Frontal cortex (tissue), 4 donors: ENCODE measurements around the gene CCNI2. TPM values are rescaled to one million over a fixed set of nuclear protein-coding genes. Genes with fewer than 3 reads are reported as not detected.

ENCODE experiments used
- DNase-seq, 2 donors: peaks; one replicate each; pipeline ENCODE4 v3.0.0; 2012; ENCODE audit warnings: low spot score in 2 of 2
- FAIRE-seq: peaks from 2 replicates; lab custom pipeline; 2012; peaks lifted over from hg19 to GRCh38; lab: Jason Lieb, UNC
- total RNA-seq: library from RNA; depleted of rRNA; stranded (reverse); fragments of >200 nt; gene quantifications from one replicate; pipeline ENCODE4 v1.2.3, GENCODE V29; 2014
- donor health status: control.
- donor health status: control.
- donor health status: control.

The CCNI2 gene
- total RNA-seq, 1 donor from 2014 or later = 1.6 TPM

DNA sequence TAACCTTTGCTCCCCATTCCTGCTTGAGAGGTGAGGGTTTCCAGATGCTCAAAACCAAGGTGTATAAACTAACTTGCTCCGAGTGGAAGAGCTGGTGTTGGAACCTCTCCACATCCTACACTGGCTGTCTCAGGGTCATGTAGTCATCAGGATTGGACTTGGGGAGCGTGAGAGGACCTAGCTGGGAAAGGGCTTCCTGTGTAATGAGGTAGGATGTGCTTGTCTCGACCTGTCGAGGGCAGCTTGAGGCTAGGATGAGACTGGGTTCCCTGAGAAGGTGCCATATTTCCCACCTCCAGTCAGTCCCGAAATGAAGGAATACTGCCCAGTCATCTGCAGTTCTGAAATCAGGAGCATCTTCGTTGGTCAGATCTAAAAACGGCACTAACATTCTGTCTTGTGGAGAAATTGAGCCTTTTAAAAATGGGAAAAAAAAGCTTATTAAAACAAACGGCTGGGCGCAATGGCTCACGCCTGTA is 1.3 kb downstream of the CCNI2 start:
- no peak for FAIRE-seq

DNA sequence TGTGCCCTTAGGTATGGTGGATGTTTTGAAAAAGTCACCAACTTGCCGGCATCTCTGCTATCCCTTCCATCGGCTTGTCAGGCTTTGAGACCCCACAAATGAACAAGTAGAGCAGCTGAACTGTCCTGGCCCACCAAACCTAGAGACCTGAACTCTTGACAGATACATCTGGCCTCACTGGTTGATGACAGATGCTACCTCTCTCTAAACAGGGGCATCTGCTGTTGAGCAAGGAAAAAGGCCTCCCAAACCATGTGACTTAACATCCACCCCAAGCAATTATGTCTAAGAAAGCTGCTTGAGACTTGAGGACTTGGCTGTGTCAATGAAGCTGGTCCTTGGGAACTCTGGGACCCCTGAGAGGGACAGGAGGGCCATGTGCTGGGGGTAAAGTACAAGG is 2.3 kb downstream of the CCNI2 start:
- DNase-seq = peak in 1 of 2 donors; percentile 8
- FAIRE-seq = no peak

More for the DNA sequence above, 1.3 kb downstream of the CCNI2 start:
- DNase-seq = peak in 1 of 2 donors; percentile 7

DNA sequence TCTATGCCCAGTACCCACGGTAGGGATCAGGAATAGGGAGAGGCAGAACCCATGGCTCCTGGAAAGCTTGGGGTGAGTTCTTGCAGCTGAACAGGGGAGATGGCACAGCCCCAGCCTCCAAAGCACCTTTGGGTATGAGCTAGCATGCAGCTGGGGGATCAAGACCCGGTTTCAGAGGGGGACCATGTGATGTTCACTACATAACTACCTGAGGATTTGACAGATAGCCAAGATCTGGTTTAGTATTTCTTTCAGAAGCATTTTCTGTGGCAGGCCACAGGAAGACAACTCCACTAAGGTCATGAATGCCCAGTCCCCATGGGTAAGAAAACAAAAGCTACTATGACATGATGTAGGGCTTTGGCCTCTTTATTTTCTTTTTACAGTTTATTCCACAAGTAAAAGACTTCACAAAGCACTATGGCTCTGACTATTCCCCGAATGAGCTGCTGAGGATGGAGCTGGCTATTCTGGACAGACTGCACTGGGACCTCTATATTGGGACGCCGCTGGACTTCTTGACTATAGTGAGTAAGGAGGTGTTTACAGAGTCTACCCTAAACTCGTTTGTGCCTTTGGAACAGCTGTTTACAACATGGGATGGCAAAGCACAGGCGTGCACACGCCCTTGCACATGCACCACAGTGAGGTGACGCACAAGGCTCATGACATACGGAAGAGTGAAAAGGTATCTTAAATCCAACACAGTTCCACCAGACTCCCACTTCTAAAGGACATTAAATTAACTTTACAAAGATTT is 3.4 kb downstream of the CCNI2 start:
- DNase-seq (peak in 1 of 2 donors; percentile 3), FAIRE-seq (no peak)

DNA sequence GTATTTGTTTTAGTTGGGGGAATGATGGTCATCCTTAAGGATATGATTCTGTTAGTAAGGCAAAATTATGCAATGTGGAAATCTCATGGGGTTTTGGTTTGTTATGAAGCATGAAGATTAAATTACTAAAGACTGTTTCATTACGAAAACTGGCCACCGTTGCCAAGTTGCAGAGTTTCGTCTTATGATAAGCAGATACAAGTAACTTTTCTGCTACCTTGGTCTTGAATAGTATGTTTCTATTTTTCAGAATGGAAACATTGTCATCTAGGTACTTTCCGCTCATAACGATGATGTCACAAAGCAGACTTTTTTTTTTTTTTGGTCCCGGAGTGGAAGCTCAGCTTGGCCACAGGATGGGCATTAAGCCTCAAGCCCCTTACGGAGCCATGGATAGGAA is 4.2 kb downstream of the CCNI2 start:
- DNase-seq (no peak), FAIRE-seq (no peak)

DNA sequence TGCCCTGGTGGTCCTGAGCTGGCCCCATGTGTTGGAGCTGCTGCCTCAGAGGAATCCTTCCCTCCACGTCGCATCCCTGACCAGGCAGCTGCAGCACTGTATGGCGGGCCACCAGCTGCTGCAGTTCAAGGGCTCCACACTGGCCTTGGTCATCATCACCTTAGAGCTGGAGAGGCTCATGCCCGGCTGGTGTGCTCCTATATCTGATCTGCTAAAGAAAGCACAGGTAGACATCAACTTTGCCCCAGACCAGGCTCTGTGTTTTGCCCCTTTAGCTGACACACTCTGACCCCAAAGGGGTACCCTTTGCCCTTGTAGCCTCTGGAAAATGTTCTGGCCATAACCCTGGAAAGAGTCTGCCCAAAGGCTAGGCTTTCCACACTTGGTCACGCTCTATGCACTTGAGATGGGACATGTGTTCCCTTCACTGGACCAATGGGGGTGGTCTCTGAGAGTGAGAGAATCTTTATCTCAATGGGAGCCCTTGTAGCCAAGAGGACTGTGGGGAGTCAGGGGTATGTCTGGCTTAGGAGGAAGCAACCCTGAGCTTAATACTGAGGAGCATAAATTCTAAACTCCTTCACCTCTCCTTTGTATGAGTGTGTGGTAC is 4.8 kb downstream of the CCNI2 start:
- FAIRE-seq (no peak), DNase-seq (peak in 1 of 2 donors; percentile 2)

DNA sequence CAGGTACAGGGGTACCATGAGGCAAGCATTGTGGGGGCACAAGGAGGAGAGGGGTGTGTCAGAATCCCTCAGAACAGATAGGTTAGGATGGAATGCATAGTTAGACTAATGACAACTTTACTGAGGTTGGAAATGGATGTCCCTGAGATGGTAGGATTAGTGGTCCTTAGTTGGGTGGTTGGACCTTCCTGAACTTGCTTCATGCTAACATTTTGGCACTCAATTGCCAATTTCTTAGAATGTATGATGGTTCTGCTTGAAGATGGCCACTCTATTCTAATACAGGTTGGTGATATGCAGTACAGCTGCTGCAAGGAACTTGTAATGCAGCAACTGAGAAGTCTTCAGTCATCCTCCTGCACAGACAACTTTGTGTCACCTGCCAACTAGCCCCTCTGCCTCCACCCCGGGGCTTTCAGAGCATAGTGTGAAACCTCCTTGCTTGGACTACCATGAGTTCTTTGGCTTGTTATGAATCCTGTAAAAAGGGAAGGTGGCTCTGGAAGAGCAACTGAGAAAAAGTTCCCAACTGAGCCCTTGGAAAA is 5.4 kb downstream of the CCNI2 start:
- no peak for FAIRE-seq
- peak in 1 of 2 donors; percentile 2 for DNase-seq

DNA sequence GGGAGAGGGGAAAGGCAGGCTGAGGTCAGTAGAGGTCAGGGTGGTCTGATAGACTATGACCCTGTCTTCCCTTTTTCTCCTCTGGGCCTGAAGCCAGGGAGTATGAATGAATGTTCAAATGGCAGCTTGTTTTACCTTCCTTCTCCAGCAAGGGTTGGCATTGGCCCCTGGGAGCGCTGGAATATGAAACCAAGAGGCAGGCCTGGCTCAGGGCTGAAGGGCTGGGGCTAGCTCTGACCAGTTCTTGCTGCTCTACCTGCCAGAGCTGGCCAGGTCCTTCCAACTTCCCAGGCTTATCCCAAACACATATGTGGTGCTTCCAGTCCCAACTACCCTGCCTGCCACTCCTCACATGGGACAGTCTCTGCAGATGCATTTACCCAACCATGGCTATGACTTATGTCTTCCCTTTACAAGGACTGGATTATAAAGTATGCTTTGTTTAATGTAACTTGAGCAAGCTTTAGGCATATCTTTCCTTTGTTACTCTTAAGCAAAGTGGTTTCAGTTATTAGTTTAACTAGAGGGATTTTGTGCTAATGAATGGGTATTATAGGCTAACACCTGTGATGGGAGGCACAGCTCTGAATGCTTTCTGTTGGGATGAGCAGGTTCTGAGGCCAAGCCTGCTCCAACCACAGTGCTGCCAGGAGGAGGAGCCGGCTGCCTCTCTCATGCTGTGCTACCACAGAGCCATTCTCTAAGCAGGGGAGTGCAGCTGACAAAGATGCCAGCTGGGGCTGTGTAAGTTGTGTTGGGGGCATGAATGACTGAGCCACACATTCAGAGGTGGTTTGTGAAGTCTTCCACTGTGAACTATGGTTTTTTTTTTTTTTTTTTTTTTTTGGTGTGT is 6.1 kb downstream of the CCNI2 start:
- DNase-seq = peak in 1 of 2 donors; percentile 71
- no peak for FAIRE-seq

DNA sequence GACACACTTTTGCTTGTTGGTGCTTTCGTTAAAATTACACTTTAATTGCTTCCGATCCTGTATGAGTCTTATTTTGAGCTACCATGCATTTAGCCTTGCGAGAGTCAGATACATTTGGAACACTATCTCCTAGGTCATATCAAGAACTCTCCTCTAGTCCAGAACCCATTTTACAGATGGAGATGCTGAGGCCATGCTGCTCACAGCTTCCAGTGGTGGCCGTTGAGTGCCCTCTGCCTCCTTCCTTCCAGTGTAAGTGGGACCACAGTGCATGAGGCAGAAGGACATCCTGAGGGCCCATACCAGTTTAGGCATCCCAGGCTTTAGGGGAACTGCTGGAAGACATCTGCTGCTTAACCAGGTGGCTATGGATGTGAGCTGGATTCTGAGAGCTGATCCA is 6.9 kb downstream of the CCNI2 start:
- no peak for FAIRE-seq
- DNase-seq = no peak

DNA sequence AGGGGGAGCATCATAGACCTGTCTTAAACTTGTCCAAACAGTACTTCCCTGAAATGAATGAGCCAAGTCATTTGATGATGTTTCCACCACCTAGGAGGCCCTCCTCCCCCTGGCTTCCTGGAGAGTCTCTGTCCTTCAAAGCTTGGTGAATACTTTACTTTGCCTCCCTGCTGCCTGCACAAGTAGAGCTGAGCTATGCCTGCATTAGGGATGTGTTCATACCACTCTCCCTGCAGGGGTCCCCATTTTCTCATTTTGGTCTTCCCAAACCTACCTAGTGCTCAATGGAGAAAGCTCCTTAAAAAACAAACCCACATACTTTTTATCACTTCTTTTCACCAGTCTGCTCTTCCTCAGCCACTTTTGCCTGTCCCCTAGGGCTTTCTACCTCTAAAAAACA is 7.7 kb downstream of the CCNI2 start:
- DNase-seq = no peak
- no peak for FAIRE-seq

DNA sequence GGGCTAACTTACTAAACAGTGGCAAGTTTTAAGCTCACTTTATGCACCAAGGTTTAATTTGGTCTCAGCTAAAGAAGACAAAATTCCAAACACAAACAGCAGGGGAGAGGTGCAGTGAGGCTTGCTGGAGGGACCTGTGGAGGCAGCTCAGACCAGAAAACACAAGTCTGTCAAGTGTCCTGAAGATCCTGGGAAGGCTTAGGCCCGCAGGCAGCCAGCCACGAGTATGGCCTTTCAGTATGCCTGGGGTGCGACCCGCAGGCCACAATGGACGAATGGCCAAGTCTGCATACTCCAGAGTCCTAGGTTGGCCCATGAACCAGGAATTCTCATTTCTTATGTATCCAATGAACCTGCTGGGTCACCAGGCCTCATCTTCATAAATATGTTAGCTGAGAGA is 9.3 kb downstream of the CCNI2 start:
- DNase-seq = no peak
- FAIRE-seq = no peak

DNA sequence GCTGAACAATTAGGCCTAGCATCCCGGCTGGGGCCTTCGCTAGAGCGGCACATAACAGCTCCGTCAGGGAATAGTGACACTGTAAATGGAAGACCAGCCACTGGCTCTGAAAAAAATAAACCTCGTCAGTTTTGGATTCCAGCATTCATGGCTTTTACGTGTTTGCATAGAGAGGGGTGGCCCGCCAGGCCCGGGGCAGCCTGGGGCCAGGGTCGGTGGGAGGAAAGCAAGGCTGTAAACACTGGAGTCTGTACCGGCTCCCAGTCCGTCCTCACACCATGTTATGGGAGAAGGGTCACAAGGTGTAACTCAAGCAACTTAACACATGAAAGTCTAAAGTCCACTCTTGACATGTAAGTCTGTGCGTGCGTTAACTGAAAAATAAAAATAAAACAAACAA is 11.2 kb downstream of the CCNI2 start:
- DNase-seq (no peak), FAIRE-seq (no peak)

DNA sequence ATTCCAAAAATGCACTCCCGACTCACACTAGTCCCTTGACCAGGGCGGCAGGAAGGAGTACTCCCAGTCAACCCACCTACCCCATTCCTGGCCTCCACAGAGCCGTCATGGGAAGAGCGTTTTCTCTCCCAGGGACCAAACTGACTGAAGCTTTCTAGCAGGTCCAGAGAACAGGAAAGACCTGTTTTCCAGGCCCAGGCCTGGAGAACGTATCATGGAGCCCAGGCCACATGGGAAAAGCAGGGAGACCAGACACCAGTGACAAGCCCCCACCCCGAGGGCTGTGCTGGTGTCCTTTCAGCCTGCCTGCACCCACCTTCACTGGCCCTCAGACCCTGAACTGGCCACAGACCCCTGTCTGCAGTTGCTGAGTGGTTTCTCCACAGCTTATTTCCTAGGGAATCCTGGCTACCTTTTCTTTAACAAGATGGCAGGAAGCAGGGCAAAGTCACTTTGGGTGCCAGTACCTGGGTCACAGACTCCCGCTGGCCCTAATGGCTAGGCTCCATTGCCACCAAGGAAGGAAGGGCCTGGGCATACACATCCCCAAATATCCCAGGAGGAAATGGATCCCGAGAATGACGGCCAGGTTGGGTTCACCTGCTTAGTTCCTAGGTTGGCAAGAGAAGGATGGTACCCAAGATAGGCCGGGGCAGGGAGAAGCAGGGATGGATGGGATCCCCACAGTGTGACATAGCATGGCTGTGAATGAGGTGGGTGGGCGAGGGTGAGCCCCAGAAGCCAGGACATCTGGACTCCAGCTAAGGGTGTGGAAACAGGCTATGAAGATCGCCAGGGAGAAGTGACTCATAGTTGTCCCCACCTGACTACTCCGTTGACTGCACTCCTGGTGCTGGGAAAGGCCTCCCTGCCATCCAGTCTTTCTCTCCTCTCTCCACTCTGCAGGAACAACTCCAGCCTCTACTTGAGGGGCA is 12.2 kb downstream of the CCNI2 start:
- FAIRE-seq = no peak
- no peak for DNase-seq

DNA sequence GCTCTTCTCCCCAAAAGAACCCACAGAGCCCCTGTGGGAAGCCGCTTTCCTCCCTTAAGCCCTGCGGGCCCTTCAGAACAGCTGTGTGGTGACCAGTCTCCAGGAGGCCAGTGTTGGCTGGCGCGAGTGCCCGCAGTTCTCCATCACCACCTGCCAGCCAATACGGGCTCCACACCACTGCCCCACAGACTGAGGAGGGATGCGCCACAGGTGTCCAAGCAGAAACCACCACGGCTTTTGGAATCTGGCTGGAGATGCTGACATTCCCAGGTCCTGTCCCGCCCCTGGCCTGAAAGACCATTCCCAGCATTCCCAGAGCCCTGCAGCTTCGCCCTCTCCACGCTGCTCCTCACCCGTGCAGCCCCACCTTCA is 12.8 kb downstream of the CCNI2 start:
- DNase-seq = no peak
- FAIRE-seq = no peak

DNA sequence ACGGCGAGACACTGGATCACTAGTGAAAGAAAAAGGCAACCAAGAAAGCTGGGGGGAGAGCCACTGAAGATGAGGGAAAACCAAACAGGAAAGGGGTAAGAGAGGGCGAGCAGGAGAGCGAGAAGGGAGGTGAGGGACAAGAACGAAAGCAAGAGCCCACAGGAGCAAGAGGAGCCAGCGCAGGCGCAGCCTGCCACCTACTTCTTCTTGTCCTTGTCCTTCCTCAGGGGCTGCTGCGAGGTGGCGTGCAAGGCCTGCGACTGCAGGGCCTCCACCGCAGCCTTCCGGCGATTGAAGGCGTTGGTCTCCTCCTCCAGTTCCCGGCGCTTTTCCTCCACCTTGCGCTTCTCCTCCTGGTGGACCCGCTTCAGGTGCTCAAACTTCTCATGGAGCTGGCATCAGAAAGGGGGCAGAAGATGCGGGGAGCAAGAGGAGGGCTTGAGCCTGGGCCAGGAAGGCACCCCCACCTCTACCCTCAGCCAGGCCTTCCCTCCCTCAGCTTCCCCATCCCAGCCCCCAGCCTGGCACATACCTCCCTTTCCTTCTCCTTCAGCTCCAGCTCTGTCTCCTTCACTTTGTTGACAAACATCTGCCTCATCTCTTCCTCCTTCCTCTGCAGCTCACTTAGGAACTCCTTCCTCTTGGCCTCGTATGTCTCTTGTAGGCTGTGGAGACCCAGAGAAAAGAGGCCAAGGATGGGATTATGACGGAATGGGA is 13.5 kb downstream of the CCNI2 start:
- DNase-seq (no peak), FAIRE-seq (no peak)

DNA sequence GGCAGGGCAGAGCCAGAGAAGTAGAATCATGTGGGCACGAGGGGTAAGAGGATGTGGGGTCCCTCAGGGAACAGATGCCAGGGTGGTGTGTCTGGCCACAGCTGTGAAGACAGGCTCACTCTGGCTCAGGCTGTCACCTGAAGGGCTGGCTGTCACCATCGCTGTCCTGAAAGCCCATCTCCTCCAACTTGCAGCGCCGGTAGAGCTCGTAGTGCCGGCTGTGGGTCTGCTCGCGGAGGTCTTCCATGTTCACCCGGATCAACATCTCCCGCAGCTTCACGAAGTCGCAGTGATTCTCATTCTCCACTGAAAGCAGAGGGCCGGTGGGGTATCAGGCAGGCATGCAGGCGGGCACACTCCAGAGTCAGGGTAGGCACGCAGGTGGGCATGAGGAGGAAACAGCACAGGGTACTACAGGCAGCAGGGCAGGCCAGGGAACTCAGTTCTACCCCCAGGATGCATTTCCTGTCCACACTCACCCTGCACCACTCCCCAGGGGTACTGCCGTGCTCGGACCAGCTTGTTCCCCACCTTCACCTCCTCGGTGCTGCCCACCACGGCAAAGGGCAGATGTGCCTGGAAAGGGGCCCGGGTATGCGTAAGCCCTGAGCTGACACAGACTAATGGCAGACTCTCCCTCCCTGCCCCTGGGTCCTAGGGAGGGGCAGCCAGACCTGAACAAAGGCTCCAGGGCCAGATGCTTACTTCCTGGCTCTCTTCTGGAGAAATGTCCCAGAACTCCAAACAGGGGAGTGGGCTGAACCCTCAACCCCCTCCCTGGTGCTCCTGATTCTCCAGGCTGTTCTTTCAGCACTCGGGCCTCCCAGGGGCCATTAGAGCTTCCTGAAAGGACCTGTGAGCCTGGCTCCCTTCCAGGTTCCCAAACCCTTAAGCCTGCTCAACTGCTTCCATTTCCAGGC is 14.4 kb downstream of the CCNI2 start:
- no peak for FAIRE-seq
- DNase-seq = no peak

DNA sequence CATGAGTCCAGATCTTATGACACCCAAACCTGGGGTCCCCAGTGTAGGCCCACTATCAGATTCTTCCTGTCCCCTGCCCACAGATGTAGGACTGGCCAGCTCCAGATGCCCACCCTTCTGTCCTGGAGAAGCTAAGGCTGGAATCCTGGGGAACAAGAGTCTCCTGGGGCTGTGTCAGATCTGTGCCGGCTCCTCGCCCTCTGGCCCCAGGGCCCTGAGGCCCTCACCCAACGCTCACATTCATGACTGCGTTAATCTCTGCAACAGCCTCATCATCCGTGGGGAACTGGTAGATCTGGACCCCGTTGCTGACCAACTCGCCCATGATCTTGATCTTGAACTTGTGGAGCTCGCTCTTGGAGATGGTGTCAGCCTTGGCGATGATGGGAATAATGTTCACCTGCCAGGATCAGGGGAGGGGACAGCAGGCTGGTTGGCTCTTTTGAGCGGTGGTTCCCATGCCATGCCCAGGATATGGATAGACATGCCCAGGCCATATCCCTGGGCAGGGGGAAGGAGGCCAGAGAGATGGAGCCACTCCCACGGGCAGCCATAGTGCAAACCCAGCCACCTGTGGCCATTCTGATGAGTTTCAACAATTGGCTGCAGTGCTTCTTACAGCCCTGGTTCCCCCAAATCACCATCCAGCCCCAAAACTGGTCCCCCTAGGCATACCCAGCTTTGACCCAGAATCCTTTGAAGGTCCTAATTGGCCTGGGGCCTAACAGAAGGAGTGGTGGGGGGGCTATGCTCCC is 15.2 kb downstream of the CCNI2 start:
- no peak for FAIRE-seq
- DNase-seq = no peak
